GM12872 (cell line): Measurements from ENCODE around the gene NKAIN2.

Experiments used
- CTCF ChIP-seq: IDR thresholded peaks from 3 replicates; pipeline ENCODE4 v1.5.1; 2011; ENCODE audit warnings: low read depth, mild to moderate bottlenecking, low read length, moderate library complexity; ENCODE audit not compliant: insufficient read depth

Gene NKAIN2

DNA sequence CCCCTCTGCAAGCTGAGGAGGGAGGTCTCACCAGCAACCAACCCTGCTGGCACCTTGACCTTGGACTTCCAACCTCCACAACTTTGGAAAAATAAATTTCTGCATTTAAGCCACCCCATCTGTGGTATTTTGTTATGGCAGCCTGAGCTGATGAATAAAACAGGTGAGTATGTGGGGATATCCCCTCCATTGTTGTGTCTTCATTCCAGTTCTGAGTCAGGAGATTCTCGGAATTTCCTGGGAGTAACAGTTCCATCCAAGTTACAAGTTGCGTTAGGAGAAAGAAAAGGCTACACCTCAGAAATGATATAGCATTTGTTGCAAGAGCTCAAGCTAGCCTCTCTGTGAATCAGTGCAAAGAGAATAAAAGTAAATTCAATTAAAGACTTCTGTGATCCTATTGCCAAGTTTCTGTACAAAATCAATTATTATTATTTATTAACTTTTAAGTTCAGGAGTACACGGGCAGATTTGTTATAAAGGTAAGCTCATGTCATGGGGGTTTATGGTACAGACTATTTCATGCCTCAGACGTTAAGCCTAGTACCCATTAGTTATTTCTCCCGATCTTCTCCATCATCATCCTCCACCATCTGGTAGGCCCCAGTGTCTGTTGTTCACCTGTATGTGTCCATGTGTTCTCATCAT is 153.0 kb downstream of the NKAIN2 start:
- TF ChIP-seq CTCF, result no peak

GRCh38 chr6:123962508-123962907 is 158.8 kb downstream of the NKAIN2 start:
- no peak for TF ChIP-seq CTCF

GRCh38 chr6:123965894-123966293 is 162.2 kb downstream of the NKAIN2 start:
- TF ChIP-seq CTCF, result peak; percentile 48; the same call in 2 of the 3 replicates

- no peak for TF ChIP-seq CTCF
Measured at GRCh38 chr6:123966618-123967017, 163.0 kb downstream of the NKAIN2 start.

- TF ChIP-seq CTCF, result no peak
Measured at GRCh38 chr6:123967905-123968304, 164.2 kb downstream of the NKAIN2 start.

- TF ChIP-seq CTCF, result no peak
Measured at GRCh38 chr6:123972600-123973294, 169.1 kb downstream of the NKAIN2 start.

DNA sequence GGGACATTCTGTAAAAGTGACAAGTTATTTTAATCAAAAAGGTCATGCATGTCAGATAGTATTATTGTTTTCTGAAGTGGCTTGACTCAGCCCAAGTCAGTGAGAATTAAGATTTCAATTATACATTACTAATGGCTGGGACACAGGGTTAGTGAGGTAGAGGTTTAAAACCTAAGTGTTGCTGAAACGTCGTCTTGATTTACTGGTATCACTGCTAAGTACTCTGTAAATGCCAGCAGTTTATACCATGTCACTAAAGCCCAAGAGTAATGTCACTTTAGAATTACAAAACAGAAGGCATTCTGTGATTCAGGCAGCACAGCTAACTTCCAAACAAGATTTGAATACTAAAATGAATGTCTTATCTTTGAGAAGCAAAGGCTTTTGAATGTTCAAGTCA is 176.6 kb downstream of the NKAIN2 start:
- no peak for TF ChIP-seq CTCF
